ENCODE data around the gene CC2D2B.
"Not testable (repeated sequence)": the region's sequence is repeated elsewhere in the genome, so short reads cannot be mapped to it uniquely, and the experiment has no call there.

Gene CC2D2B

GRCh38 chr10:95998255-95998784 is 90.5 kb downstream of the CC2D2B start:
- no peak for DNase-seq (ENCODE audit: low read depth, low spot score)

DNA sequence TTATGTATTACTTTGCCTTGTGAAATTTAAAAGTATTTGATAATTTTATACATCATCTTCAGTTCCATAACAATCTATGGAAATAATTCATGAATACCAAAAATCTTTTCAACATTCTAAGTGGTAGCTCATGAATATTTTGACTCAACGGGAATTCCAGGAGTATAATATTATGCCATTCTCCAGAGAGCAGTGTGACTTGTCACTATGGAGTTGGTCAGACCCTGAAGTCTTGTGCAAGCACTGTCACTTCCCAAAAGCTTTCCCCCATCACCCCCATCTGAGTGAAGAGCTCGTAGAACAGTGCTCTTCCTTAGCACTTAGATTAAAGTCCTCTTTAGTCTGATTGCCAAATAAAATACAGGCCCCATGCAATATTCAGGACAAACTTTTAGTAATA is 106.2 kb downstream of the CC2D2B start:
- no peak overlapping the region for H3K27ac ChIP-seq
- no peak for DNase-seq (ENCODE audit: low read depth, low spot score)

More at GRCh38 chr10:95998255-95998784, 90.5 kb downstream of the CC2D2B start:
- H3K27ac ChIP-seq: no peak overlapping the region

DNA sequence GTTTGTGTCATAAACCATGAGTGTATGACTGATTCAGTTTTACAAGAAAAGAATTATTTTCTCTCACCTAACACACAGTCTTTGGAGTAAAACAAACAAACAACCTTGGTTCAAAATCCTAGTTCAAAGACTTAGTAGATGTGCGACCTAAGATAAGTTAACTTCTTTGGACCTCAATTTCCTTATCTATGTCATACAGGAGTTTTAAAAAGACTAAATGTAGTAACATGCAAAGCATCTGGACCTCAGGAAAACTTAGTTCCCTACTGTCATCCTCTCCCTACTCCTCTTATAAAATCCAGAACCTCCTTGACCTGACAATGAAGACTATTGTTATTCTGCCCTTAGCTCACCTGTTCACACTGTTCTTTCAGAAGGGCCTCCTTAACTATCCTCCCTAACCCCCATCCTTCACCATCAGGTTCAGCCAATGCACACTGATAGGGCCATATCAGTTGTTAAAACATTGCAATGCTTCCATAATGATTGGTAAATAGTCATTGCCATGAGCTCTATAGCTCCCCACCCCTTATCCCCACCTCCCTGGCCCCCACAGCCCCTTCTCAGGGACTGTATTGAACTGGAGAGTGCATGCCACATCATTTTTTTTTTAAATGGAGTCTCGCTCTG is 106.8 kb downstream of the CC2D2B start:
- H3K27ac ChIP-seq: no peak overlapping the region
- DNase-seq (ENCODE audit: low read depth, low spot score): no peak

DNA sequence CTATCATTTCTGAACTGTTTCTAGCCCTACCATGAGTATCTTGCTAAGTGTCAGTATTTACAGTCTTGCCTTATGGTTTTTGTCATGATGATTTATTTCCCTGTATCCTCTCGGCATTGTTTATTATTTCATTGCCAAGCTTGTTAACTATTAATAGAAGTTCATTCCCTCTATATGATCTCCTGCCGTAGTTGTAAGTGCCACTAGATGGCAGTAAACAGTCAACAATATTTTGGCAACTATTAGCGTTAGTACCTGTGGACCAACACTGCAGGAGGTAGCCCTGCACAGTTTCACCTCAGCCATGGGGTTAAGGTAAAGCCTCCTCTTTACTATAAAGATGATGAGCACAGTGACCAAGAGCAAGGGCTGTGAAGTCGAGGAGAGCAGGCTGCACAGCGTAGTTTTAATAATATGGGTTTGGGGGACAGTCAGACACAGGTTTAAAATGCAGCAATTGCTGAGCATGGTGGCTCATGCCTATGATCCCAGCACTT is 109.5 kb downstream of the CC2D2B start:
- DNase-seq (ENCODE audit: low read depth, low spot score): no peak
- H3K27ac ChIP-seq: no peak overlapping the region

- no peak overlapping the region for H3K27ac ChIP-seq
- no peak for DNase-seq (ENCODE audit: low read depth, low spot score)
Observed at GRCh38 chr10:96021332-96021731, 113.6 kb downstream of the CC2D2B start.

DNA sequence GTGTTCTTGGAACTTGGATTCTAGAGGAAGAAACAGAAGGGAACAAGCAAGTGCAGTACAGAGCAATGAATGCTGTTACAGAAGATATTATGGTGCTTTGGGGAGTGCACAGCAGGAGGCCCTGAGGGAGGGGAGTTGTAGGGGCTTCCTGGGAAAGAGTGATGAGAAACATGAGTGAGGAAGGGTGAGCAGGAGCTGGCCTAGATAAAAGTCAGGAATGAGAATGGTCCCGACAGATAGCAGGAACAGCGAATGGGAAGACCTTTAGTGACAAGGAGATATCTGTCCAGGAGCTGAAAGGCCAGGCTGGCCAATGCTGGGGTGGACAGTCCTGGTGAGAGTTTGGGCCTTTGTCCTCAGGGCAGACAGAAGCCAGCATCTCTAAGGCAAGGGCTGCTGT is 115.0 kb downstream of the CC2D2B start:
- DNase-seq (ENCODE audit: low read depth, low spot score): no peak
- no peak overlapping the region for H3K27ac ChIP-seq

DNA sequence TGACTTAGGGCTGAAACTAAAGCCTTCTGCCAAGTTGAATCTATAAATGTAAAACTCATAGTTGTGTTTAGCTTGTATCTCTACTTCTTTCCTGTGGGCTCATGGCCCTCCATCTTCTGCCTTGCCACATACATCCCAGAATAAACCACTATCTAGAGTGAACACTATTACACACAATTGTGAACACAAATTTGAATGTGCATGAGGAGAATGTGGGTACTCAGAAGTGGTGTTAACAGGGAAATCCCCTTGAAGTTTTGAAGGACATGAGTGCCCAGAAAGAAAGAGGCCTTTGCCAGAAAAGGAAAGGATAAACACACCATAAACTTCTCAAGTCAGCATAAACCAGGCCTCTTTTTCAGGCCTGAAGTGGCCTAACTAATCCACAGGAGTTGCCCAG is 115.4 kb downstream of the CC2D2B start:
- no peak overlapping the region for H3K27ac ChIP-seq
- DNase-seq (ENCODE audit: low read depth, low spot score): no peak

DNA sequence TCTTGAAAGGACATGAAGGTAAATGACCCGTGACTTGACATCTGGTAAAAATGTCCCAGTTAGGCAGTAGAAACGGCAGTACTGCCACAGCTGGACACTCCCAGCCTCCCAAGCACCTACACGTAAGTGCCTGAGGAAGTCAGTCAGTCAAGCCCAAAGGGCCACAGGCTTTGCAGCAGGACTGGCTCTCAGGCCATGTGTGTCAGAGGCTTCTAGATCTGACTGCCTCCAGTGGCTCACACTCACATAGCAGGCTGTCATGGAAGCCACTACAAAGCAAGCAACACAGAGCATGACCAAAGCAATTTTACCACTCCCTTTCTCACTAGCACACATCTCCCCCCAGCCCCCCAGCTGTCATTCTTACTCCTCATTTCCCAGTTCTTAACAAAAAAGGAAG is 117.8 kb downstream of the CC2D2B start:
- DNase-seq (ENCODE audit: low read depth, low spot score): no peak
- H3K27ac ChIP-seq: no peak overlapping the region

GRCh38 chr10:96034625-96035024 is 126.8 kb downstream of the CC2D2B start:
- H3K27ac ChIP-seq: no peak overlapping the region
- DNase-seq (ENCODE audit: low read depth, low spot score): no peak

DNA sequence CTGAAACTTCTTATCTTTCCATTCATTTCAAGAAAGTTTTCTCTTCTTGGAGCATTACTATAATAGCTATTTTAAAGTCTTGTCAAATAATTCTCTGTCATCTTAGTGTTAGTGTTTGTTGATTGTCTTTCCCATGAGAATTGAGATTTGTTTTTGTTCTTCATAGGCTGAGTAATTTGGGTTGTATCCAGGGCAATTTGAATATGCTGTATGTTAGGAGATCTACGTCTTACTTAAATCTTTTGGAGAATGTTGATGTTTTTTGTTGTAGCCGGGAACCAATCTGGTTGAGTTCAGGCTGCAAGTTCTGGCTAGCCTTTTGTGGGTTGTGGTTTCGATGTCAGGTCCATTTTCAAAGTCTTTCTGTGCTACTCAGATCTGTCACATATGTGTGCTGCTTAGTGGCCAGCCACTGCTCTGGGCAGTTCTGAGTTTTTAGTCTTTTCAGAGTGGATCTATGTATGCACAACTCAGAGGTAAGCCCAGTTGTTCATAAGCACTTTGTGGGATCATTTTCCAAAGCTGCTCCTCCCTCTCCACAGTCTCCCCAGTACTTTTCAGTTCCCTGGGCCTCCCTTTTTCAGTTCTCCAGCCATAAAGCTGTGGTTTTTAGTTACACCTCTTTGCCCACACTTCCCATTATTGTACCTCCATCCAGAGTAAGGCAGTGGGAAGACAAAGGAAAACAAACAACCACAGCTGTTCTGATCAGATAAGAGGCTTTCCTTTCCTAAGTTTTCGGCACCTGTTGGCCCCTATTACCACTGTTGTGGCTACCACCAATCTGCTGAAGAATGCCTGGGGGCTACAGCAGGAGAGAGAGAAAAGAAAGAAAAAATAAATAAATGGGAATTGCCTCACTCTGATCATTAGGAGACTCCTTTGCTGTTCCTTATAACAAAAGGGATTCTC is 131.0 kb downstream of the CC2D2B start:
- DNase-seq (ENCODE audit: low read depth, low spot score): no peak
- H3K27ac ChIP-seq: no peak overlapping the region

DNA sequence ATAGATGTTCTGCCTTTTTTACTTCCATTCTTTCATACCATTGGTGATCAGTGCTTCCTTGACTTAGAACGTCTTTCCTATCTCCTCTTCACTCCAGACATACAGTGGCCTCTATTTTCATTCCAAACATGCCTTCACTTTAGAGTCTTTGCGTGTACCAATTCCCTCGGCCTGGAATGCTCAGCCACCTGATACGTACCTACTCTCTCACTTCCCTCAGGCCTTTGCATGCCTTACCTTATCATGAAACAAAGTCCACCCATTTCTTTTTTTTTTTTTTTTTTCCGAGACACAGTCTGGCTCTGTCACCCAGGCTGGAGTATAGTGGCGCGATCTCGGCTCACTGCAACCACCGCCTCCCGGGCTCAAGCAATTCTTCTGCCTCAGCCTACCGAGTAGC is 133.4 kb downstream of the CC2D2B start:
- DNase-seq (ENCODE audit: low read depth, low spot score): no peak

DNA sequence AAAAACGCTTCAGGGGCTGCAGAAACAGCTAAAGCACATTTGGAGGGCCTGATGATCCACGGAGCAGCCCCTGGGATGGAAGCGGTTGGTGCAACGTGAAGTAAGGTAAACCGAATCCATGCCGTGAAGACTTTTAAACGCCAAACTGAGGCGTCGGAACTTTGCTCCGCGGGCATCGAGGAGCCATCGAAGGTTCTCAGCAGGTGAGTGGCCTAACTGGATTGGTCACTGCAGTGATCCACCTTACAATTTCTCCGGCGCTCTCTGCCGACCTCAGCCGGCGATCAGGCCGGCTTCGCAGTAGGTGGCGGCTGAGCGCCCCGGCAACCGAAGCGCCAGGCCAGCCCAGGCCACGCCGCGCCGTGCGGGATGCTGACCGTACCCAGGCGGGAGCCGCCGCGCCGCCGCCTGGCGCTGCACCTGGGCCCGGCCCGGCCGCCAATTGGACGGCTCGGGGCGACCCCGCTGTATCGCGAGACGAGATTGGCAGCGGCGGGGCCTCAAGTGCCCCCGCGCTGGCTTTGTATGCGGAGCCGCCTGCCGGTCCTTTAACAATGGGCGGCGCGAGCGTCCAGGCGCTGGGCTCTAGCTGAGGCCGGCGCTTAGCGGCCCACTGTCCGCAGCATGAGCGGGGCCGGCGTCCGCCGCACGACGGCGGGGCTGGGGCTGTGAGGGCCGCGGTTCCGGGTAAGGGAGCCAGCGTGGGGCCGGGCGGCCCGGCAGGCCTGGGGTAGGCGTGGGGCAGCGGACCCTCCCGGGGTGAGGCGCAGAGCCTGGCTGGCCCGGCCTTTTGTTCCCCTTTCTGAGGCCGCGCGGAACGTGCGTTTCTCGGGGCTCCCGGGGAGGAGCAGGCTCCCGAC is 135.5 kb downstream of the CC2D2B start, which contains the start of gene CCNJ:
Gene CCNJ (plus strand): TSS at position 551 of the 860 bp plus-strand sequence. CDS start 811 bp downstream, outside the sequence.
- H3K27ac ChIP-seq: peak within 1 kb of the TSS; percentile 61
- DNase-seq (ENCODE audit: low read depth, low spot score): peak; percentile 44

More for the DNA sequence above, 133.4 kb downstream of the CC2D2B start:
- no peak overlapping the region for H3K27ac ChIP-seq

GRCh38 chr10:96043893-96044715 is 136.3 kb downstream of the CC2D2B start:
- peak overlapping the region; percentile 61 for H3K27ac ChIP-seq
- no peak for DNase-seq (ENCODE audit: low read depth, low spot score)

- H3K27ac ChIP-seq: peak overlapping the region; percentile 61
- no peak for DNase-seq (ENCODE audit: low read depth, low spot score)
Observed at GRCh38 chr10:96044736-96045135, 137.0 kb downstream of the CC2D2B start.

- DNase-seq (ENCODE audit: low read depth, low spot score): no peak
- no peak overlapping the region for H3K27ac ChIP-seq
Observed at GRCh38 chr10:96046546-96046945, 138.8 kb downstream of the CC2D2B start.

DNA sequence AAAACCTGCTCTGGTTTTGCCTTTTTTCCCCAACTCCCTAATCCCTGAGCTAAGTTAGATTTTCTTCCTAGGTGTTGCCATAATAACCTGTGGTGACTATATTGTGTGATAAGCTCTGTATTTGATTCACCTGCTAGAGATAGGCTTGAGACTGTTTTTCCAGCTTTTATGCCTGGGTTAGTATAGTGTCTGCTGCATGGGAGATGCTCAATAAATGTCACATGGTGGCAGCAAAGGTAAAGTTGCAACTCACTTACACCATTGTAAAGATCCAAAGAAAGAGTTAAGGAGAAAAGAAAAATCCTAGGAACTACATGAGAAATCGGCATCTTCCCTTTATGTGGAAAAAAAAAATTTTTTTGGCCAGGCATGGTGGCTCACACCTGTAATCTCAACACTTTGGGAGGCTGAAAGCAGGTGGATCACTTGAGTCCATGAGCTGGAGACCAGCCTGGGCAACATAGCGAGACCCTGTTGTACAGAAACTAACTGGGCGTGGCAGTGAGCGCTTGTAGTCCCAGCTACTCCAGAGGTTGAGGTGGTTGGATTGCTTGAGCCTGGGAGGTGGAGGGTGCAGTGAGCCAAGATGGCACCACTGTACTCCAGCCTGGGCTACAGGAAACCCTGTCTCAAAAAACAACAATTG is 139.4 kb downstream of the CC2D2B start:
- no peak overlapping the region for H3K27ac ChIP-seq
- DNase-seq (ENCODE audit: low read depth, low spot score): no peak

DNA sequence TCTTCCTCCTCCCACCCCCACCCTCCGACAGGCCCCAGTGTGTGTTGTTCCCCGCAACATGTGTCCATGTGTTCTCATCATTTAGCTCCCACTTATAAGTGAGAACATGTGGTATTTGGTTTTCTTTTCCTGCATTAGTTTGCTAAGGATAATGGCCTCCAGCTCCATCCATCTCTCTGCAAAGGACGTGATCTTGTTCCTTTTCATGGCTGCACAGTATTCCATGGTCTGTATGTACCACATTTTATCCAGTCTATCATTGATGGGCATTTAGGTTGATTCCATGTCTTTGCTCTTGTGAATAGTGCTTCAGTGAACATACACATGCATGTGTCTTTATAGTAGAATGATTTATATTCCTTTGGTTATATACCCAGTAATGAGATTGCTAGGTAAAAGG is 140.2 kb downstream of the CC2D2B start:
- not testable (repeated sequence) for H3K27ac ChIP-seq; DNase-seq (ENCODE audit: low read depth, low spot score)

GRCh38 chr10:96049340-96049739 is 141.6 kb downstream of the CC2D2B start:
- DNase-seq (ENCODE audit: low read depth, low spot score): no peak
- H3K27ac ChIP-seq: no peak overlapping the region

- no peak overlapping the region for H3K27ac ChIP-seq
- no peak for DNase-seq (ENCODE audit: low read depth, low spot score)
Observed at GRCh38 chr10:96053985-96054384, 146.2 kb downstream of the CC2D2B start.
